AG04449 (cell line): ENCODE measurements around the gene NPPB.
"Not testable (repeated sequence)": the region's sequence is repeated elsewhere in the genome, so short reads cannot be mapped to it uniquely, and the experiment has no call there.

Experiments used
- CTCF ChIA-PET: fragments of 350-600 bp; formaldehyde crosslinking; extraction: SDS; loops from one replicate; lab custom pipeline; 2021; ENCODE audit warnings: antibody characterized with exemption; lab: Yijun Ruan, JAX
- POLR2A ChIA-PET: fragments of 400-600, 350-600 bp; formaldehyde crosslinking; extraction: SDS; loops from one replicate; lab custom pipeline; 2020; ENCODE audit warnings: antibody characterized with exemption, inconsistent platforms; lab: Yijun Ruan, JAX
- DNase-seq: peaks from one replicate; pipeline ENCODE4 v3.0.0-alpha.2; 2010; ENCODE audit warnings: low read depth, low spot score
- H3K4me3 ChIP-seq: 2 replicates; pipeline ENCODE4 v1.5.1; 2011; ENCODE audit warnings: low read depth, mild to moderate bottlenecking, control low read depth, low read length
- TF ChIP-seq, protein P1 (sequence below): IDR thresholded peaks from one replicate; pipeline ENCODE4 v1.5.1; 2011; ENCODE audit warnings: mild to moderate bottlenecking, moderate library complexity, low read length, control low read depth, inconsistent platforms; ENCODE audit not compliant: insufficient read depth; ENCODE audit errors: missing control alignments

The NPPB gene

DNA sequence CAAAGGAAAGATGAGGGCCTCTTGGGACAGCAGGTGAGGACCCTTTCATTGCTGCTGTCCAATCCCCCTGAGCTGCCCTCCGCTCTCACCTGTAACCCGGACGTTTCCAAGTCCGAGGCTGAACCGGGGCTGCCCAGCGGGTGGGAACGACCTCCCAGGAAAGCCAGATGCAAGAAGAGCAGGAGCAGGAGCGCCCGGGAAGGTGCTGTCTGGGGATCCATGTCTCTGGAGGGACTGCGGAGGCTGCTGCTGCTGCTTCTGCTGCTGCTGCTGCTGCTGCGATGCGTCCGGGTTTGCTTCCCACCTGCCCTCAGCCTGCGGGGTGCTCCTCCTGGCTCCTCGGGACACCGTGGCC lies at the start of gene NPPB:
Gene NPPB, minus strand, starts transcription at position 333 of the 355 bp plus-strand sequence. Its CDS starts 112 bp downstream, at position 221.
- TF ChIP-seq, protein P1, sequence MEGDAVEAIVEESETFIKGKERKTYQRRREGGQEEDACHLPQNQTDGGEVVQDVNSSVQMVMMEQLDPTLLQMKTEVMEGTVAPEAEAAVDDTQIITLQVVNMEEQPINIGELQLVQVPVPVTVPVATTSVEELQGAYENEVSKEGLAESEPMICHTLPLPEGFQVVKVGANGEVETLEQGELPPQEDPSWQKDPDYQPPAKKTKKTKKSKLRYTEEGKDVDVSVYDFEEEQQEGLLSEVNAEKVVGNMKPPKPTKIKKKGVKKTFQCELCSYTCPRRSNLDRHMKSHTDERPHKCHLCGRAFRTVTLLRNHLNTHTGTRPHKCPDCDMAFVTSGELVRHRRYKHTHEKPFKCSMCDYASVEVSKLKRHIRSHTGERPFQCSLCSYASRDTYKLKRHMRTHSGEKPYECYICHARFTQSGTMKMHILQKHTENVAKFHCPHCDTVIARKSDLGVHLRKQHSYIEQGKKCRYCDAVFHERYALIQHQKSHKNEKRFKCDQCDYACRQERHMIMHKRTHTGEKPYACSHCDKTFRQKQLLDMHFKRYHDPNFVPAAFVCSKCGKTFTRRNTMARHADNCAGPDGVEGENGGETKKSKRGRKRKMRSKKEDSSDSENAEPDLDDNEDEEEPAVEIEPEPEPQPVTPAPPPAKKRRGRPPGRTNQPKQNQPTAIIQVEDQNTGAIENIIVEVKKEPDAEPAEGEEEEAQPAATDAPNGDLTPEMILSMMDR, result no peak
- no peak within 1 kb of the TSS for H3K4me3 ChIP-seq
- ChIA-PET CTCF (no interaction called here), POLR2A (no interaction called here)
- DNase-seq, result no peak

DNA sequence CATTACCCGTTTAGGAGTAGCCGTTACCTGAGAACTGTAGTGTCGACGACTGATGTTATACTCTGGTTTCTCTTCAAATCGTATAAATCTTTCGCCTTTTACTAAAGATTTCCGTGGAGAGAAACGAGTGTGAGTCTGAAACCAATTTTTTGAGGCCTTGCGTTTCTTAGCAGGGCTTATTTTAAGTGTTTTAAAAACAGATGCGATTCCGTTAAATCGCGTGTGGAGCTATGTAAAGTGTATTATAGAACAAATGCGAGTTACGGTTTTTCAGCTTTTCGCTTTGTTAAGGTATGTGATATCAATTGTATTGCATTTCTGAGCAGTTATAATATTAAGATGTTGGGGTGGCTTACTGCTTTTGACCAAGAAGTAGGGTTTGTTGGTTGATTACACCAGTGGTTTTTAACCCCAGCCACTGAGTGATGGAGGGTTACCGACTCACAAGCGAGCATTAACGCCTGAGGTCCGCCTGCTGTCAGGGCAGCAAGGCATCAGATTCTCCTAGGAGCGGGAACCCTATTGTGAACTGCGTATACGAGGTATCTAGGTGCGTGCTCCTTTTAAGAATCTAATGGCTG lies 49.4 kb upstream of the NPPB start:
- peak; percentile 97 for DNase-seq
- peak overlapping the region; percentile 62 for H3K4me3 ChIP-seq
- TF ChIP-seq, protein P1, result no peak
- POLR2A ChIA-PET, result interaction anchor here (0.6 to 4.3 kb wide), 44 partner anchors 9 to 871 kb away, joined by 3 to 78 read pairs (median 5); partner anchors contain the start of genes AGTRAP, CLCN6, KIAA2013 and MFN2
- CTCF ChIA-PET, result interaction anchor here (0.6 to 2.3 kb wide), 12 partner anchors 9 to 98 kb away, joined by 3 to 13 read pairs (median 4); no protein-coding TSS in a partner anchor

DNA sequence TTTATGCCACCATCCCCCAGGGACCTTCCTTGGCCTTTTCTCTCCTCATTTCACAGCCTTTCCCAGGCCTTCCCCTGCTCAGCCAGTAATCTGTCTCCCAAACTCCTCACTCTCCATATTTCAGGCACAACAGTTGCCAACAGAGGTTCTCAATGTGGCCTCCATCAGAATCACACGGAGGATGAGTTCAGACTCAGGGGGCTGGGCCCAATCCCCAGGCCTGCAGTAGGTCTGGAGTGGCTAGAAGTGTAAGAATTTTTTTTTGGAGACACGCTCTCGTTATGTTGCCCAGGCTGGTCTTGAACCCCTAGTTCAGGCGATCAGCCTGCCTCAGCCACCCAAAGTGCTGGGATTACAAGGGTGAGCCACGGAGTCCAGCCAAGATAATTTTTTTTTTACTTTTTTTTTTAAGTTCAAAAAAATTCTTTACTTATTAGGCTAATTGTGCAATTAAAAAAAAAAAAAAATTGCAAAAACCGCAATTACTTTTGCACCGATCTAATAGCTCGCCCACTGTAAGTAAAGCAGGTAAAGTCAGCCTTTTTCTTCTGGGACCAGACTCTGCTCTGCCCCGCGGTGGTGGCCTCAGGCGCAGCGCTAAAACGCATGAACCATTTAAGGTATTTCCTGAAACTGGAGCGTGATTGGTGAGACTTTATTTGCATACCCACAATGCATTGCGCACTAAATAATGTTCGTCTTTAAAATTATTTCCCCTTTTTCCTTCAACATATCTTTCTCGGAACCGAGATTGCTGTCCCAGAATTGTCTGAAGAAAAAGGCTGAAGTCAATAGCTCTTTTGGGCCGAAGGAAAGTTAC lies 48.7 kb upstream of the NPPB start:
- CTCF ChIA-PET, result interaction anchor here (0.6 to 2.3 kb wide), 12 partner anchors 9 to 98 kb away, joined by 3 to 13 read pairs (median 4); no protein-coding TSS in a partner anchor
- TF ChIP-seq, protein P1, result peak; percentile 74
- POLR2A ChIA-PET, result interaction anchor here (0.6 to 4.3 kb wide), 31 partner anchors 8 to 271 kb away, joined by 3 to 78 read pairs (median 6); partner anchors contain the start of genes AGTRAP, CLCN6, KIAA2013 and MFN2
- H3K4me3 ChIP-seq, result no peak overlapping the region; the same call in 1 of the 2 replicates
- DNase-seq, result no peak

DNA sequence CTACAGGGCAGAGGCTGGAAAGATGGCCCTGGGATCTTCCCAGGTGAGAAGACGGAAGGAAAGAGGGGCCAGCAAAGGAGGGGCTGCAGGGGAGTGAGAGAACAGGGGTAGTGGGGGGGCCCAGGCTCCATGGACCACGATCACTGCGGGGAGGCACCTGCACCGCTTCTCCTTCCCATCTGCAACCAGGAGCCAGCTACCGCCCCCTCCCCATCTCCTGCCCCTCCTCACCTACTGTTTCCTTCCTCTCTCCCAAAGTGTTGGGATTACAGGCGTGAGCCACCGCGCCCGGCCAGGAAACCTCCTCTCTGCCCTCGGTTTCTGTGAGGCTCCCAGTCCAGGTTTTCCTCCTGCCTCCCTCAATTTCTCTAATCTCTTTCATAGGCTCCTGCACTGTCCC lies 48.1 kb upstream of the NPPB start:
- no peak overlapping the region for H3K4me3 ChIP-seq
- CTCF ChIA-PET, result interaction anchor here (2.0 to 2.3 kb wide), 2 partner anchors 12 to 15 kb away, joined by 11 to 13 read pairs; no protein-coding TSS in a partner anchor
- POLR2A ChIA-PET, result no interaction called here
- DNase-seq, result no peak
- TF ChIP-seq, protein P1, result no peak

DNA sequence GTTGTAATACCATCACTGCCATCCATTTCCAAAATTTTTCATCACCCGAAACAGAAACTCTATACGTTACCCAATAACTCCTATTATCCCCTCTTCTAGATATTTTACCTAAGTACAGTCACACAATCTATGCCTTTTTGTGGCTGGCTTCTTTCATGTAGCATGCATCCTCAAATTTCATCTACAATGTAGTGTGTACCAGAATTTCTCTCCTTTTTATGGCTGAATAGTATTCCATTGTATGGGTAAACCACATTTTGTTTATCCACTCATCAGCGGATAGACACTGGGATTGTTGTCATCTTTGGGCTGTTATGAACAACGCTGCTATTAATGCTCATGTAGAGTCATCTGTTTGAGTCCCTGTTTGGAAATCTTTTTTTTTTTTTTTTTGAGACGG lies 46.2 kb upstream of the NPPB start:
- TF ChIP-seq, protein P1, result no peak
- H3K4me3 ChIP-seq, result no peak overlapping the region
- no peak for DNase-seq
- ChIA-PET POLR2A (no interaction called here), CTCF (interaction anchor here (0.9 to 2.1 kb wide), 2 partner anchors 12 to 67 kb away, joined by 3 to 5 read pairs; no protein-coding TSS in a partner anchor)

DNA sequence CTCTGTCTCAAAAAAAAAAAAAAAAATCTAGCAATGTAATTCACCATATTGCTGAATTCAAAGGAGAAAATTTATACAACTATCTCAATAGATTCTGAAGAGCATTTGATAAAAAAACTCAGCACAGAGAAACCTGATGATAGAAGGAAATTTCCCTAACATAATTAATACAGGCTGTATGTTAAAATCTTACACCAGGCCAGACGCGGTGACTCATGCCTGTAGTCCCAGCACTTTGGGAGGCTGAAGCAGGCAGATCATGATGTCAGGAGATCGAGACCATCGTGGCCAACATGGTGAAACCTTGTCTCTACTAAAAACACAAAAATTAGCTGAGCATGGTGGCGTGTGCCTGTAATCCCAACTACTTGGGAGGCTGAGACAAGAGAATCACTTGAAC lies 45.4 kb upstream of the NPPB start:
- POLR2A ChIA-PET, DNase-seq, H3K4me3 ChIP-seq: not testable (repeated sequence)
- CTCF ChIA-PET, result interaction anchor here (2.1 kb wide), 1 partner anchor 12 kb away, joined by 5 read pairs; no protein-coding TSS in a partner anchor
